Measurements from ENCODE around the gene SEC31B.

The SEC31B gene

DNA sequence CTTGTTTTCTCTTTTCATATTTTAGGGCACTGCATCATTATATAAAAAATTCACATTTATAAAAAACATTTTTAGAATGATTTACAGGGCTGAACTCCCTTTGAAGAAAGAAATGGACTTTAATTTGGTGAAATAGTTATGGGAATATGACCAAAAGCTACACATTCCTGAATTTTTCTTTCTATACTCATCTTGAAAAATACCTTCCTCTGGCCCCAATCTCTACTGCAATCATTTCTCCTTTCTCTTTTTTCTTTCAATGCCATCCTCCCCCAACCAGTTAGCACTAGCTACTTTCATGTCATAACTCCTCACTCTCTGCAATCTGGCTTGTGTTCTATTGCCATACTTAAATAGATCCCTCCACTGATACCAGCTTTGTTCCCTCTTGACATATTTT is 50.7 kb downstream of the SEC31B start:
- Histone ChIP-seq H3K27me3 (ENCODE audit: control insufficient read depth, insufficient read depth, low read length) (no peaks in the 10 kb centered on the region), H3K4me3 (ENCODE audit: low read length) (no peak overlapping the region)

DNA sequence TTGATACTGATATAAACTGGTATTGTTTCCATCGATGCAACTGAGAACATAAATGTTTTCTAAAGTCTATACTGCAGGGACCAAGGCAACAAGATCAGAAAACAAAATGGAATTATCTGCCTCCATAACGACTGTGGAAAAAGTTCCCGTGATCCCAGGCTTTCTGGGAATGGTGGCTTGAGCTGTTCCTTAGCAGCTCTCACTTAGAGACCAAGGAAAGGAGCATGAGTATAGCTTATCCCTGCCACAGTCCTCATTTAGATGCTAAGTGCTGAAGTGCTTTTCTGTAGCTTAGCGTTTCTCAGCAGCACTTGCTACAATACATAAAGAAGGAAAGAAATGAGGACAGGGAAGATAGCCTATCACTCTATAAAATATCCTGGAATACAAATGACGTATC is 51.3 kb downstream of the SEC31B start:
- Histone ChIP-seq H3K4me3 (ENCODE audit: low read length) (no peak overlapping the region), H3K36me3 (ENCODE audit: control insufficient read depth, insufficient read depth, low read length) (no peaks in the 10 kb centered on the region), H3K9me3 (ENCODE audit: control insufficient read depth, low read length) (no peaks in the 10 kb centered on the region), H3K4me1 (ENCODE audit: control insufficient read depth, insufficient read depth, low read length) (no peaks in the 10 kb centered on the region), H3K27me3 (ENCODE audit: control insufficient read depth, insufficient read depth, low read length) (no peaks in the 10 kb centered on the region), H3K9ac (ENCODE audit: low read length) (no peak overlapping the region)

More for the DNA sequence above, 50.7 kb downstream of the SEC31B start:
- no peak overlapping the region for H3K9ac ChIP-seq (ENCODE audit: low read length)
- no peaks in the 10 kb centered on the region for H3K36me3 ChIP-seq (ENCODE audit: control insufficient read depth, insufficient read depth, low read length)
- no peaks in the 10 kb centered on the region for H3K4me1 ChIP-seq (ENCODE audit: control insufficient read depth, insufficient read depth, low read length)
- no peaks in the 10 kb centered on the region for H3K9me3 ChIP-seq (ENCODE audit: control insufficient read depth, low read length)

DNA sequence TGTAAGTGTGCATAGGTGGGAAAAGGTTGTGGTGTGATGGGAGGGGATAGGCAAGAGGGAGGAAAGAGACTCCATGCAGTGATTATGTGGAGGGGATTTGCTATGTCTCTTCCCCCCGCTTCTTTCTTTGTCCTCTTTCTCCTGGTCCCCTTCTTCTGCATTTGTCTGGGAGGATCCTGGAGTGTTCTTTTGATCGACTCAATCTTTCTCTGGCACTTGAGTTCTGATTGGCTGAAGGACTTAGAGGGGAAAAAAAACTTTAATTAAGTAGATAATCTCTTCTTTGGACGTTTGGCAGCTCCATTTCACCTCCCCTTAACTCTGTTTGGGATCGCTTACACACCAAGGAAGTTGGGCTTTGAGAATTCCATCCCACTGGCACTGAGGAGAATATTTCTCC is 57.0 kb downstream of the SEC31B start, which contains the start of gene WNT8B:
Gene WNT8B (plus strand): TSS at position 301 of the 400 bp plus-strand sequence. CDS start 160 bp downstream, outside the sequence.
- H3K9me3 ChIP-seq (ENCODE audit: control insufficient read depth, low read length) = no peaks in the 10 kb centered on the region
- H3K4me1 ChIP-seq (ENCODE audit: control insufficient read depth, insufficient read depth, low read length) = no peaks in the 10 kb centered on the region
- no peak within 1 kb of the TSS for H3K4me3 ChIP-seq (ENCODE audit: low read length)
- peaks cover 3% of the 10 kb centered on the region for H3K27me3 ChIP-seq (ENCODE audit: control insufficient read depth, insufficient read depth, low read length)
- H3K36me3 ChIP-seq (ENCODE audit: control insufficient read depth, insufficient read depth, low read length) = no peaks in the 10 kb centered on the region
- H3K9ac ChIP-seq (ENCODE audit: low read length) = no peak within 1 kb of the TSS

DNA sequence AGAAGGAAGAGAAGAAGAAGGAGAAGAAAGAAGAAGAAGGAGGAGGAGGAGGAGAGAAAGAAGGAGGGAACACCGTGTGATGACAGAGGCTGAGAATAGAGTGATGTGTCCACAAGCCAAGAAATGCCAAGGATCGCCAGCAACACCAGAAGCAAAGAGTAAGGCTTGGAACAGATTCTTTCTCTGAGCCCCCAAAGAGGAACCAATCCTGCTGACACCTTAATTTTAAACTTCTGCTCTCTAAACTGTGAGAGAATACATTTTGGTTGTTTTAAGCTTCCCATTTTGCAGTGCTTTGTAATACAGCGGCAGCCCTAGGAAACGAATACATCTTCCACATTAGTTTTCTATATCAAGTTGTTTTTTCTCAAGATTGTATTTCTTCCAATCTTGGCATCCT is 70.7 kb downstream of the SEC31B start:
- Histone ChIP-seq H3K4me1 (ENCODE audit: control insufficient read depth, insufficient read depth, low read length) (no peaks in the 10 kb centered on the region), H3K36me3 (ENCODE audit: control insufficient read depth, insufficient read depth, low read length) (no peaks in the 10 kb centered on the region), H3K4me3 (ENCODE audit: low read length) (no peak overlapping the region), H3K9me3 (ENCODE audit: control insufficient read depth, low read length) (no peaks in the 10 kb centered on the region), H3K27me3 (ENCODE audit: control insufficient read depth, insufficient read depth, low read length) (no peaks in the 10 kb centered on the region), H3K9ac (ENCODE audit: low read length) (no peak overlapping the region)

DNA sequence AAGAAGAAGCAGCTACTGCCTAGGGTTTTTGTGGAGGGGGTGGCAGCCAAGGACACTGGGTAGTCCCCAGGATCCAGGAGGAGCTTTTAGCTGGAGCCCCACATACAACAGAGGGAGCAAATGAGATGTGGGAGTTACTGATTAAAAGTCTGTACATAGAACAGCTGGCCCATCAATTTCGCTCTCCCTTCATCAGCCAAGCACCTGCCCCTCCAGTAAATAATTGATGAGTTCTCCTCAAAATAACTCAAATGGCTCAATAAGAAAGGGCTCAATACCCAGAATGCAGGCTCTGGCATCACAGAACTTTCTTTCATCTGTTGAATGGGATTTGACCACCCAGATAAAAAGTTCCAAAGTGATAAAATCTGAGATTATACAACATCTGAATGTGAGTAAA is 72.0 kb downstream of the SEC31B start:
- H3K4me1 ChIP-seq (ENCODE audit: control insufficient read depth, insufficient read depth, low read length) = no peaks in the 10 kb centered on the region
- H3K4me3 ChIP-seq (ENCODE audit: low read length) = no peak overlapping the region
- H3K9ac ChIP-seq (ENCODE audit: low read length) = no peak overlapping the region
- no peaks in the 10 kb centered on the region for H3K36me3 ChIP-seq (ENCODE audit: control insufficient read depth, insufficient read depth, low read length)
- H3K9me3 ChIP-seq (ENCODE audit: control insufficient read depth, low read length) = no peaks in the 10 kb centered on the region
- no peaks in the 10 kb centered on the region for H3K27me3 ChIP-seq (ENCODE audit: control insufficient read depth, insufficient read depth, low read length)

DNA sequence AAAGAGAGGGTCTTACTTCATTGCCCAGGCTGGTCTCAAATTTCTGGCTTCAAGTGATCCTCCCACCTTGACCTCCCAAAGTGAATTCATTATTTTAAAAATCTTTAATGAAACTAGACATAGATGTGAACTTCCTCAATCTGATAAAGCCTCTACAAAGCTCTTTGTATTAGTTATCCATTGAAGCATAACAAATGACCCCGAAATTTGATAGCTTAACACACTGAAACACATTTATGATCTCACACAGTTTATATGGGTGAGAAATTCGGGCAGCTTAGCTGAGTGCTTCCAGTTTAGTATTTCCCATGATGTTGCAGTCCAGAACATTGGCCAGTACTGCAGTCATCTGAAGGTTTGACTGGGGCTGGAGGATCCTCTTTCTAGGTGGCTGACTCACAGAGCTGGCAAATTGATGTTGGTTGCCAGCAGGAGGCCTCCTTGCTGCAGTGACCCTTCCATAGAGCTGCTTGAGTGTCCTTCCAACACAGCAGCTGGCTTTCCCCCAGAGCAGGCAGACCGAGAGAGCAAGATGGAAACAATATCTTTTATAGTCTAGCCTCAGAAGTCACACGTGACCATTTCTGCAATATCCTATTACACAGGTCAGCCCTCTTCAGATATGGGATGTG is 73.4 kb downstream of the SEC31B start:
- no peak overlapping the region for H3K4me3 ChIP-seq (ENCODE audit: low read length)
- H3K9ac ChIP-seq (ENCODE audit: low read length) = no peak overlapping the region
- no peaks in the 10 kb centered on the region for H3K27me3 ChIP-seq (ENCODE audit: control insufficient read depth, insufficient read depth, low read length)
- H3K9me3 ChIP-seq (ENCODE audit: control insufficient read depth, low read length) = no peaks in the 10 kb centered on the region
- H3K36me3 ChIP-seq (ENCODE audit: control insufficient read depth, insufficient read depth, low read length) = no peaks in the 10 kb centered on the region
- no peaks in the 10 kb centered on the region for H3K4me1 ChIP-seq (ENCODE audit: control insufficient read depth, insufficient read depth, low read length)

DNA sequence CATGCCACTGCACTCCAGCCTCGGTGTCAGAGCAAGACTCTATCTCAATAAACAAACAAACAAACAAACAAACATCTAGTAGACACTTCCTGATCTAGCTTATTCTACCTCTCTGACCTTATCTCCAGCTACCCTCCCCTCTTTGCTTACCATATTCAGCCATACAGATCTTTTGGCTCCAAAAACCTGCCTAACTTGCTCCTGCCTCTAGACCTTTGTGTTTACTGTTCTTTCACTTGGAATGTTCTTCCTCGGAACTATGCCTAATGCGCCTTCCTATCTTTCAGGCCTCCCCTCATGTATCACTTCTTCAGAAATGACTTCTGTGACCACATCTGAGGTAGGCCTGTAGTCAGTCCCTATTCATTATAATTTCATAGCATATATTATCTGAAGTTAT is 77.1 kb downstream of the SEC31B start:
- no peaks in the 10 kb centered on the region for H3K27me3 ChIP-seq (ENCODE audit: control insufficient read depth, insufficient read depth, low read length)
- H3K36me3 ChIP-seq (ENCODE audit: control insufficient read depth, insufficient read depth, low read length) = no peaks in the 10 kb centered on the region
- H3K4me3 ChIP-seq (ENCODE audit: low read length) = no peak overlapping the region
- no peaks in the 10 kb centered on the region for H3K4me1 ChIP-seq (ENCODE audit: control insufficient read depth, insufficient read depth, low read length)
- H3K9ac ChIP-seq (ENCODE audit: low read length) = no peak overlapping the region
- H3K9me3 ChIP-seq (ENCODE audit: control insufficient read depth, low read length) = no peaks in the 10 kb centered on the region

DNA sequence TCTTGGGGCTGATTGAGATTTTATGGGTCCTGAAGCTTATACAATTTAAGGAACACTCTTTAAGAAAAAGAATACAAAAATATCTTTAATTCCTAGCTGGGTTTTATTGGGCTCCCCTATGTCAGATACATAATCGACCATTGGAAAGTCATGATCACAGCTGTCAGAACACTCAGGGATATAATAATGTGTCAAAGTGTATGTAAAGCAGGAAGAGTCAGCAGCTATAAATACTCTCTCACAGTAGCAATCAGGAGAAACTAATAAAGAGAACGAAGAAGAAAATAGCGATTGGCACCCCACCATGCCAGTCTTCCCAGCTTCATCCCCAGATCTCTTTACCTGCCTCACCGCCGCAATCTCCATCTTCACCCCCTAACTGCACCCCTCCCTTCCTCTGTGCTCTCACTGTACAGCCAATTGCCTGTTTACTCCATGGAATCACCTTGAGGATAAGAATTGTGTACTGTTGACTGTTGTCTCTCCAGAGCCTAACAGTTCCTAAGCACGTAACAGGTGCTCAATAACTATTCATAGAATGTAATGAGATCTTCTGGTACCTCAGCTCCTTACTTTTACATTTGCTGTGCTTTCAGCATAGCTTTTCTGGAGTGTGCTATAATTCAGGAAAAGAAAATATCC is 80.9 kb downstream of the SEC31B start:
- no peak overlapping the region for H3K4me3 ChIP-seq (ENCODE audit: low read length)
- no peaks in the 10 kb centered on the region for H3K9me3 ChIP-seq (ENCODE audit: control insufficient read depth, low read length)
- H3K27me3 ChIP-seq (ENCODE audit: control insufficient read depth, insufficient read depth, low read length) = peaks cover 3% of the 10 kb centered on the region
- H3K9ac ChIP-seq (ENCODE audit: low read length) = no peak overlapping the region
- no peaks in the 10 kb centered on the region for H3K36me3 ChIP-seq (ENCODE audit: control insufficient read depth, insufficient read depth, low read length)
- no peaks in the 10 kb centered on the region for H3K4me1 ChIP-seq (ENCODE audit: control insufficient read depth, insufficient read depth, low read length)
